Measurements from ENCODE around the gene LDLRAD3. TPM values are rescaled to one million over a fixed set of nuclear protein-coding genes. Genes with fewer than 3 reads are reported as not detected.

The LDLRAD3 gene
- total and polyA plus RNA-seq, 4 donors = 2.2 to 14.3 (median 9.9) TPM

GRCh38 chr11:35923452-35923851 lies 20.4 kb upstream of the LDLRAD3 start:
- no peaks in the 10 kb centered on the region for H3K9me3 ChIP-seq (ENCODE audit: control insufficient read depth in 4 of 4, insufficient read depth in 3 of 4, low read length in 3 of 4)
- DNase-seq (peak in 2 of 3 donors; percentile 21 to 30), ATAC-seq (ENCODE audit: insufficient read depth, low FRiP score) (no peak)
- WGBS, 2 donors = 19 to 27% methylated on average over 4 of the region's 4 CpGs
- no peak for TF ChIP-seq CTCF (IDR thresholded peaks at IDR 0.05; ENCODE audit: control extremely low read depth, extremely low read depth)
- H3K27ac ChIP-seq (ENCODE audit: low read depth in 1 of 2, low read length in 1 of 2) = no peak overlapping the region
- no peak overlapping the region for H3K9ac ChIP-seq (ENCODE audit: insufficient read depth in 1 of 2, low read length in 2 of 2)
- no peak overlapping the region for H3K4me3 ChIP-seq
- H3K4me1 ChIP-seq (ENCODE audit: control insufficient read depth in 5 of 5, insufficient read depth in 5 of 5, low read length in 5 of 5) = peaks cover 0 to 10% (median 0%) of the 10 kb centered on the region in 5 donors
- peaks cover 0 to 2% (median 0%) of the 10 kb centered on the region in 3 donors for H3K27me3 ChIP-seq (ENCODE audit: control insufficient read depth in 3 of 3, insufficient read depth in 3 of 3, low read length in 2 of 3)
- no peaks in the 10 kb centered on the region for H3K36me3 ChIP-seq (ENCODE audit: control insufficient read depth in 4 of 4, insufficient read depth in 4 of 4, low read length in 4 of 4)

- no peak overlapping the region for H3K4me3 ChIP-seq
- no peaks in the 10 kb centered on the region for H3K36me3 ChIP-seq (ENCODE audit: control insufficient read depth in 4 of 4, insufficient read depth in 4 of 4, low read length in 4 of 4)
- H3K27ac ChIP-seq (ENCODE audit: low read depth in 1 of 2, low read length in 1 of 2) = no peak overlapping the region
- no peaks in the 10 kb centered on the region for H3K9me3 ChIP-seq (ENCODE audit: control insufficient read depth in 4 of 4, insufficient read depth in 3 of 4, low read length in 3 of 4)
- TF ChIP-seq CTCF (IDR thresholded peaks at IDR 0.05; ENCODE audit: control extremely low read depth, extremely low read depth) = no peak
- no peak for ATAC-seq (ENCODE audit: insufficient read depth, low FRiP score)
- H3K27me3 ChIP-seq (ENCODE audit: control insufficient read depth in 3 of 3, insufficient read depth in 3 of 3, low read length in 2 of 3) = peaks cover 0 to 4% (median 0%) of the 10 kb centered on the region in 3 donors
- H3K9ac ChIP-seq (ENCODE audit: insufficient read depth in 1 of 2, low read length in 2 of 2) = no peak overlapping the region
- no peak for DNase-seq
- 96 to 100% methylated on average over 1 of the region's 1 CpG for WGBS, 2 donors
- H3K4me1 ChIP-seq (ENCODE audit: control insufficient read depth in 5 of 5, insufficient read depth in 5 of 5, low read length in 5 of 5) = peaks cover 0 to 10% (median 0%) of the 10 kb centered on the region in 5 donors
These were observed 19.1 kb upstream of the LDLRAD3 start for GRCh38 chr11:35924811-35925210.

- no peak for TF ChIP-seq CTCF (IDR thresholded peaks at IDR 0.05; ENCODE audit: control extremely low read depth, extremely low read depth)
- H3K27me3 ChIP-seq (ENCODE audit: control insufficient read depth in 3 of 3, insufficient read depth in 3 of 3, low read length in 2 of 3) = peaks cover 0 to 4% (median 0%) of the 10 kb centered on the region in 3 donors
- no peak for ATAC-seq (ENCODE audit: insufficient read depth, low FRiP score)
These were observed 16.8 kb upstream of the LDLRAD3 start for GRCh38 chr11:35927104-35927503.

GRCh38 chr11:35927682-35928081 lies 16.2 kb upstream of the LDLRAD3 start:
- WGBS, 2 donors = 21 to 38% methylated on average over 10 of the region's 10 CpGs
- Histone ChIP-seq H3K4me3 (no peak overlapping the region), H3K9ac (ENCODE audit: insufficient read depth in 1 of 2, low read length in 2 of 2) (no peak overlapping the region), H3K36me3 (ENCODE audit: control insufficient read depth in 4 of 4, insufficient read depth in 4 of 4, low read length in 4 of 4) (no peaks in the 10 kb centered on the region), H3K4me1 (ENCODE audit: control insufficient read depth in 5 of 5, insufficient read depth in 5 of 5, low read length in 5 of 5) (peaks cover 0 to 10% (median 0%) of the 10 kb centered on the region in 5 donors), H3K27me3 (ENCODE audit: control insufficient read depth in 3 of 3, insufficient read depth in 3 of 3, low read length in 2 of 3) (peaks cover 0 to 4% (median 0%) of the 10 kb centered on the region in 3 donors), H3K9me3 (ENCODE audit: control insufficient read depth in 4 of 4, insufficient read depth in 3 of 4, low read length in 3 of 4) (peaks cover 0 to 4% (median 2%) of the 10 kb centered on the region in 4 donors), H3K27ac (ENCODE audit: low read depth in 1 of 2, low read length in 1 of 2) (no peak overlapping the region)
- ATAC-seq (ENCODE audit: insufficient read depth, low FRiP score) (peak; percentile 76), DNase-seq (peak in 2 of 3 donors; percentile 20 to 65)
- no peak for TF ChIP-seq CTCF (IDR thresholded peaks at IDR 0.05; ENCODE audit: control extremely low read depth, extremely low read depth)

More at GRCh38 chr11:35927104-35927503, 16.8 kb upstream of the LDLRAD3 start:
- H3K27ac ChIP-seq (ENCODE audit: low read depth in 1 of 2, low read length in 1 of 2) = no peak overlapping the region
- no peak overlapping the region for H3K4me3 ChIP-seq
- no peaks in the 10 kb centered on the region for H3K36me3 ChIP-seq (ENCODE audit: control insufficient read depth in 4 of 4, insufficient read depth in 4 of 4, low read length in 4 of 4)
- 53 to 56% methylated on average over 11 of the region's 11 CpGs for WGBS, 2 donors
- peaks cover 0 to 2% (median under 1%) of the 10 kb centered on the region in 4 donors for H3K9me3 ChIP-seq (ENCODE audit: control insufficient read depth in 4 of 4, insufficient read depth in 3 of 4, low read length in 3 of 4)
- no peak for DNase-seq
- peaks cover 0 to 10% (median 0%) of the 10 kb centered on the region in 5 donors for H3K4me1 ChIP-seq (ENCODE audit: control insufficient read depth in 5 of 5, insufficient read depth in 5 of 5, low read length in 5 of 5)
- no peak overlapping the region for H3K9ac ChIP-seq (ENCODE audit: insufficient read depth in 1 of 2, low read length in 2 of 2)

Data from lung (tissue), 12 donors.